HG03565 (cell line): ENCODE data around the gene D2HGDH.
"Not testable (repeated sequence)": the region's sequence is repeated elsewhere in the genome, so short reads cannot be mapped to it uniquely, and the experiment has no call there.

Source experiments
- ATAC-seq: cut with Tn5 transposase; IDR thresholded peaks from one replicate; pipeline ENCODE4 v1.9.1; 2021; ENCODE audit warnings: mild to moderate bottlenecking, moderate library complexity; ENCODE audit not compliant: unreplicated experiment

The D2HGDH gene

DNA sequence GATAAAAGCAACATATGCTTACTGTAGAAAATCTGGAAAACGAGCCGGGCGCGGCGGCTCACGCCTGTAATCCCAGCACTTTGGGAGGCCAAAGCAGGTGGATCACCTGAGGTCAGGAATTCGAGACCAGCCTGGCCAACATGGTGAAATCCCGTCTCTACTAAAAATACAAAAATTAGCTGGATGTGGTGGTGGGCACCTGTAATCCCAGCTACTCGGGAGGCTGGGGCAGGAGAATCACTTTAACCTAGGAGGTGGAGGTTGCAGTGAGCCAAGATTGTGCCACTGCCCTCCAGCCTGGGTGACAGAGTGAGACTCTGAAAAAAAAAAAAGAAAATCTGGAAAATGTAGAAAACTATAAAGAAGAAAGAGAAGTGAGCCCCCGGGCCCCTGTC lies 83.4 kb downstream of the D2HGDH start:
- not testable (repeated sequence) for ATAC-seq
